Thymus (tissue), 11 donors: ENCODE results near the gene TWNK. TPM values are rescaled to one million over a fixed set of nuclear protein-coding genes. Genes with fewer than 3 reads are reported as not detected.

Source experiments
- DNase-seq, 9 donors: peaks; one replicate each; pipeline ENCODE4 v3.0.0-alpha.2; 2013; ENCODE audit warnings: low spot score in 9 of 9, low read depth in 6 of 9, missing footprints in 1 of 9
- H3K27ac ChIP-seq, 2 donors: one replicate each; pipeline ENCODE4 v1.5.1; 2013; ENCODE audit warnings: control low read depth in 1 of 2, low read depth in 1 of 2, low read length in 1 of 2, mild to moderate bottlenecking in 1 of 2, moderate library complexity in 1 of 2
- H3K27me3 ChIP-seq, 2 donors: one replicate each; pipeline ENCODE4 v1.5.1; 2013; ENCODE audit warnings: low read length in 1 of 2; ENCODE audit not compliant: control insufficient read depth in 2 of 2, insufficient read depth in 1 of 2
- H3K36me3 ChIP-seq, 2 donors: one replicate each; pipeline ENCODE4 v1.5.1; 2013; ENCODE audit warnings: low read length in 1 of 2, mild to moderate bottlenecking in 1 of 2, moderate library complexity in 1 of 2; ENCODE audit not compliant: control insufficient read depth in 2 of 2, insufficient read depth in 2 of 2
- H3K4me1 ChIP-seq, 2 donors: one replicate each; pipeline ENCODE4 v1.5.1; 2013; ENCODE audit warnings: low read length in 2 of 2; ENCODE audit not compliant: control insufficient read depth in 2 of 2, insufficient read depth in 2 of 2
- H3K4me3 ChIP-seq, 2 donors: one replicate each; pipeline ENCODE4 v1.5.1; 2013; ENCODE audit warnings: low read length in 2 of 2, control low read depth in 1 of 2, mild to moderate bottlenecking in 1 of 2
- H3K9me3 ChIP-seq, 2 donors: one replicate each; pipeline ENCODE4 v1.5.1; 2013; ENCODE audit warnings: low read length in 1 of 2, mild to moderate bottlenecking in 1 of 2; ENCODE audit not compliant: control insufficient read depth in 2 of 2, insufficient read depth in 1 of 2
- WGBS: extraction: QIAGEN DNeasy Blood & Tissue Kit; methylation state at CpG from one replicate; pipeline ENCODE4 v1.1.7; 2013; 5-methylcytosine and 5-hydroxymethylcytosine counted together
- polyA plus RNA-seq: library from polyadenylated mRNA; stranded (reverse); fragments of 200-250 nt; gene quantifications from one replicate; pipeline ENCODE4 v1.2.3, GENCODE V29; 2013
- total RNA-seq: library from RNA; stranded (reverse); fragments of 120-200 nt; gene quantifications from one replicate; pipeline ENCODE4 v1.2.4, GENCODE V29; 2013
- donor health status: healthy.

The TWNK gene
- total and polyA plus RNA-seq, 2 donors, result 5.9 to 9.1 TPM

DNA sequence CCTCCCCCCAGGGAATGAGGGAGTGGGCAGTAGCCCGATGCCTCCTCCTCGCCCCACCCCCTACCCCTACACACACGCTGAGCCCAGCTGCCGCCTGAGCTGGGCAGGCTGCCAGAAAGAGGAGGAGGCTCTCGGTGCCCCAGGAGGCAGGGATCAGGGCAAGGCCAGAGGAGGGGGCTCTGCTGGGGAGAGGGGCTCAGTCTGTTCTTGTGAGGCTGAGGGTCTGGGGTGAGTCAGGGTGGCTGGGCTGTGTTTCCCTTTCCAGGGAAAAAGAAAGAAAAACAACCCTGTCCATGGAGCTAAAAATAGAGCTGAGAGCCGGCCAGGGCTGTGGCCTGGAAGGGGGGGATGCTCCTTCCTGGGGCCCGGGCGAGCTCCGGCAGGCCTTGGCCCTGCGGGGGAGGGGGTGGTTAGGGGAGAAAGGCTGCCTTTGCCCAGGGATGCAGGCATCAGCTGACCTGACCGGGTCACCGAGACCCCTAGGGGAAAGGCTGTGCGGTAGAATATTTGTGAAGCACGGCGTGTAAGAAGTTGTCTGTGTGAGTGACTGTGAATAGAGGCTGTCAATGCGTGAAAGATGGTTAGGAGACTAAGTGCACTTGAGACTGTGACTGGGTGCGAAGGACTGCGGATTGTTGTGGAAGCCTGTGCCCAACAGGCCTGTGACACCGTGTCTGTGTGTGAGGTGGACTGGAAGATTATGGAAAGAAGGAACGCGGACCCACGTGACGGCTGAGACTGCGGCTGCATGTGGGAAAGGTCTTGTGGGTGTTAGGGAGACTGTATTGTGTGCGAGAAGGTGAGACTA lies 11.0 kb downstream of the TWNK start:
- 7% methylated on average over 25 of the region's 25 CpGs for WGBS
- Histone ChIP-seq H3K27me3 (peaks cover 0 to 20% of the 10 kb centered on the region in 2 donors), H3K4me3 (peak overlapping the region; percentile 82), H3K27ac (peak overlapping the region; percentile 70 to 91), H3K36me3 (peaks cover 3 to 11% of the 10 kb centered on the region in 2 donors), H3K4me1 (peaks cover 22 to 29% of the 10 kb centered on the region in 2 donors), H3K9me3 (no peaks in the 10 kb centered on the region)
- peak in 6 of 9 donors; percentile 39 to 78 (median 56) for DNase-seq

DNA sequence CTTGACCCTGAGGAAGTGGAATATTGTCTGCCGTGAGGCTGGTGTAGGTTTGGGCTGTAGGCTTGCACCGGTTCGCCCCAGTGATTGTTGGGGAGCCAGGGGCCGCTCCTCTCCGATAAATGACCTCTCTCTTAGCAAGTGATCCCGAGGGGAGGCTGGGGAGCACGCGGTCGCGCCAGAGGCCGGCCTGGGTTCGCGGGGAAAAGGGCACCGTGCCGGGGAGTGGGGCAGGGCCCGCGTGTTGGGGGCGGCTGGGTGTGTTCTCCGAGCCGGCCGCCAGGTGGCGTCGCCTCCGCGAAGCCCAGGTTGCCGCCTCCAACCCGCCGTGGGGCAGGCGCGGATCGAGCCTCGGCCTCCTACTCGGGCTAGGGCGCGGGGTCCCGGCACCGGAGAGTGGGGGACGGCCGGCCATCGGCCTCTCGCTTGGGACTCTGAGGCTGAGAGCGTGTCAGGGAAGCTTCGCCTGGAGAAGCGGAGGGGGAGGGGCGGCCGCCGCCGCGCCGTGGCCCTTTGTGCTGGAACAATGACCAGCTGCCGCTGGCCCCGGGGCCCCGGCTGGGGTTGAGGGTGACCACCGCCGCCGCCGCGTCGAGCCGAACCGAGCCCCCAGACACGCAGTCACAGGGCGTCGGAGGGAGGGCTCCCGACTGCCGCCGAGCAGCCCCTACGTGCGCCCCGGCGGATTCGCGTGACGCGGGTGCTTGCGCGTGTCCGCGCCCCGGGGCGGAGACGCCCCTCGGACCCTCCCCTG lies 11.8 kb downstream of the TWNK start:
- WGBS, result under 1% methylated on average over 82 of the region's 83 CpGs
- Histone ChIP-seq H3K4me3 (peak overlapping the region; percentile 82), H3K9me3 (no peaks in the 10 kb centered on the region), H3K27ac (peak overlapping the region; percentile 80 to 91), H3K36me3 (peaks cover 0 to 6% of the 10 kb centered on the region in 2 donors), H3K4me1 (peaks cover 22 to 29% of the 10 kb centered on the region in 2 donors), H3K27me3 (peaks cover 0 to 20% of the 10 kb centered on the region in 2 donors)
- peak in 5 of 9 donors; percentile 46 to 82 (median 69) for DNase-seq

DNA sequence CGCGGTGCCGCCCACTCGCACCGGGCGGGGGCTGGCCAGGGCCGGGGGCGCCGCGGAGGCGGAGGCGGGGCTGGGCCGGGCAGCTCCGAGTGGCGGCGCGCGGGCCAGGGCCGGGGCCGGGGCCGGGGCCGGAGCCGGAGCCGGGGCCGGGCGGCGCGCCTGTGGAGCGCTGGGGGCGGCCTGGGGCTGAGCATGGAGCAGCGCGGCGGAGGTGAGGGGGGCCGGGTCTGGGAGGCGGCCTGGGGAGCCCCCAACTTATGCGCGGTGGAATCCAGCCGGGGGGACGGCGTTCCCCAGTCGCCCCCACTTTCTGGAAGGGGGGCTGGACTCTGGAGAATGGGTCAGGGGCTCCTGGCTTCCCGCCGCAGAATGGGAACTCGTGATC lies 12.4 kb downstream of the TWNK start, which contains the start of gene LZTS2:
LZTS2 (plus strand) TSS at position 67 of the 385 bp plus-strand sequence. CDS start 2,731 bp downstream, outside the sequence.
- Histone ChIP-seq H3K27ac (peak within 1 kb of the TSS; percentile 80 to 91), H3K36me3 (peaks cover 0 to 3% of the 10 kb centered on the region in 2 donors), H3K4me1 (peaks cover 22 to 29% of the 10 kb centered on the region in 2 donors), H3K9me3 (no peaks in the 10 kb centered on the region), H3K27me3 (peaks cover 0 to 20% of the 10 kb centered on the region in 2 donors), H3K4me3 (peak within 1 kb of the TSS; percentile 82)
- no peak for DNase-seq
- under 1% methylated on average over 44 of the region's 44 CpGs for WGBS

DNA sequence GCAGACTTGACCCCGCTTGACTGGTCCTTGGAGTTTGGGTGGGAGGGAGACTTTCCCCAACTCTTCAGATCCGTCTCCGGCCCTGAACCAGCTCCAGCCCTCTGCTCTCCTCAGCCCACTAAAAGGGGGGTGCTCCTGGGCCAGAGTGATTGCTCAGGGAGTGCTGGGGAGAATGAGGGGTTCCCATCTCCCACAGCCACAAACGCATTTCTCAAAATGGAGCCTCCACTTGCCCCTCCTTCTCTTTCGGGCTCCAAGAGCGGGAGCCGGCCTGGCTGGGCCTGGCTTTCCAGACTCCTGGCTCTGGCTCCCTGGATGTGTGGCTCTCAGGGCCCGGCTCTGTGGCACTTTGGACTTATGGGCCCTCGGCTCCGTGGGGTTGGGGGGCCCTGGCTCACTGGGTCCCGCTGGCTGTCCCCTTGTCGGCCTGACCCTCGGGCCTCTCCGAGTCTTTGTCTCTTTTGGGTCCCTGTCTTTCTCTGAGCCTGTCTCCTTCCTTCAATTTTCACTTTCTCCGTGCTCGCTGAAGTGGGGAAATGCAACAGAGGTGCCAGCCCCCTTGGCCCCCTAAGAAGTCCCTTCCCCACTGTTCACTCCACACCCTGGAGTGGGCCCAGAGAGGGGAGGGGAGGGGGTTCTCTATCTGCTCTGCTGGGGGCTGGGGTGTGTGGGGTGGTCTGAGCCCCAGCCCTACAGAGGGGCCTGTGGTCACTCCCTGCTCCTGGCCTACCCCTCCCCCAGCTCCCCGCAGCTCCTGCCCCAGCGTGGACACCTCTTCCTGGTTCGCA lies 13.0 kb downstream of the TWNK start:
- Histone ChIP-seq H3K27ac (peak overlapping the region; percentile 69 to 74), H3K9me3 (no peaks in the 10 kb centered on the region), H3K4me3 (peak overlapping the region; percentile 51 to 82), H3K27me3 (peaks cover 0 to 20% of the 10 kb centered on the region in 2 donors), H3K4me1 (peaks cover 22 to 29% of the 10 kb centered on the region in 2 donors), H3K36me3 (peaks cover 2% of the 10 kb centered on the region in 2 donors)
- DNase-seq, result no peak
- WGBS, result 19% methylated on average over 19 of the region's 19 CpGs

DNA sequence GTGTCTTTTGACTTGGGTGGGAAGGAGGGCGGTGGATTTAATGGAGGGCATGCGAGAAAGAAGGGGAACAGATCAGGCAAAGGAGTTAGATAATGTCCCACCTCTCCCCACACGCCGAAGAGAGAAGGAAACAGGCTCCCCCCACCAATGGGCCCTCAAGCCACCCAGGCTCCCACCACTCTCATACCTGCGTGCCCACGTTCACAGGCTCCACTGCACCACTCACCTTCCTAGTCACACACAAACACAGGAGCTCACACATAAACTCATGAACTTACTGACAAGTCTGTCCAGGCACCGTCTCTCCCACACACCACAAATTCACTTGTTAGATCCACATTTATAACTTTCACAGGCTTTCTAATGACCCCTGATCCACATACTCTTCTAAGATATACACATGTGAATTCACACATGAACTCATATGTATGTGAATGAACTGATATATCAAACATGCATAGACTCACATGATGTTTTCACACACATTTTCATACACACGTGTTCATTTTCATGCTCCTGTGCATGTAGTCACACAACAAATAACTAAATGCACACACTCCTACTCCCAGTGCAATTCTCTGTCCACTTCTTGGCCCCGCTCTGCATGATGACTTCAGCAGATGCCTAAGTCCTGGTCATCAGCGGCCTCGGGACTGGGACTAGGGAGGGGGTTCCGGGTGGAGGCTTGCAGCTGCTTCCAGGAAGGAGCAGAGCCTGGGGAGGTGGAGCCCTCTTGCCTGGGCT lies 13.7 kb downstream of the TWNK start:
- peak overlapping the region; percentile 36 to 69 for H3K27ac ChIP-seq
- H3K36me3 ChIP-seq, result peaks cover 2 to 3% of the 10 kb centered on the region in 2 donors
- peaks cover 0 to 20% of the 10 kb centered on the region in 2 donors for H3K27me3 ChIP-seq
- no peak for DNase-seq
- no peaks in the 10 kb centered on the region for H3K9me3 ChIP-seq
- H3K4me1 ChIP-seq, result peaks cover 22 to 29% of the 10 kb centered on the region in 2 donors
- WGBS, result 63% methylated on average over 12 of the region's 12 CpGs
- no peak overlapping the region for H3K4me3 ChIP-seq

DNA sequence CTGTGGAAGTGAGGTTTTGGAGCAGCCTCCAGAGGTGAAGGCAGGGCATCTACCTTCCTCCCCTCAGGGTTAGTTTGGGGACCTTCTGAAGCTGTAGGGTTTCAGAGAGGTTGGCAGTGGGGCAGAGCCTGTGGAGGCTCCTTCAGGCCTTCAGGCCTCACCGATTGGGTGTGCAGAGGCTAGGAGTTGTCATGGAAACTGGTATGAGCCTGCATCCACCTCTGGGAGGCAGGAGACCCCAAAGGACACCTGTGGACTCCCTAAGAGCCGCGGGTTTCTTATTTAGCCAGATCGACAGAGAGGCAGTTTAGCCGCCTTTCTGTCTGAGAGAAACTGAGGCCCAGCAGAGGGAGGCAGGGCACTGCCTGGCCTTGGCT lies 14.3 kb downstream of the TWNK start:
- H3K9me3 ChIP-seq, result no peaks in the 10 kb centered on the region
- WGBS, result 78% methylated on average over 5 of the region's 5 CpGs
- no peak overlapping the region for H3K4me3 ChIP-seq
- DNase-seq, result no peak
- H3K36me3 ChIP-seq, result peaks cover 2 to 8% of the 10 kb centered on the region in 2 donors
- H3K27ac ChIP-seq, result peak overlapping the region in 1 of 2 donors; percentile 32
- H3K27me3 ChIP-seq, result peaks cover 0 to 20% of the 10 kb centered on the region in 2 donors
- H3K4me1 ChIP-seq, result peaks cover 17 to 24% of the 10 kb centered on the region in 2 donors

DNA sequence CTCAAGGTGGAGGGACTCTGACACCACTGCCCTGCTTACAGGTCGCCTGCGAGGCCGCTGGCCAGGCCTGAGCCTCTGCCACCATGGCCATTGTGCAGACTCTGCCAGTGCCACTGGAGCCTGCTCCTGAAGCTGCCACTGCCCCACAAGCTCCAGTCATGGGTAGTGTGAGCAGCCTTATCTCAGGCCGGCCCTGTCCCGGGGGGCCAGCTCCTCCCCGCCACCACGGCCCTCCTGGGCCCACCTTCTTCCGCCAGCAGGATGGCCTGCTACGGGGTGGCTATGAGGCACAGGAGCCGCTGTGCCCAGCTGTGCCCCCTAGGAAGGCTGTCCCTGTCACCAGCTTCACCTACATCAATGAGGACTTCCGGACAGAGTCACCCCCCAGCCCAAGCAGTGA lies 15.1 kb downstream of the TWNK start:
- Histone ChIP-seq H3K27ac (no peak overlapping the region), H3K36me3 (peaks cover 2 to 12% of the 10 kb centered on the region in 2 donors), H3K4me3 (no peak overlapping the region), H3K27me3 (peaks cover 0 to 20% of the 10 kb centered on the region in 2 donors), H3K9me3 (no peaks in the 10 kb centered on the region), H3K4me1 (peaks cover 16 to 22% of the 10 kb centered on the region in 2 donors)
- WGBS, result over 99% methylated on average over 11 of the region's 11 CpGs
- no peak for DNase-seq

DNA sequence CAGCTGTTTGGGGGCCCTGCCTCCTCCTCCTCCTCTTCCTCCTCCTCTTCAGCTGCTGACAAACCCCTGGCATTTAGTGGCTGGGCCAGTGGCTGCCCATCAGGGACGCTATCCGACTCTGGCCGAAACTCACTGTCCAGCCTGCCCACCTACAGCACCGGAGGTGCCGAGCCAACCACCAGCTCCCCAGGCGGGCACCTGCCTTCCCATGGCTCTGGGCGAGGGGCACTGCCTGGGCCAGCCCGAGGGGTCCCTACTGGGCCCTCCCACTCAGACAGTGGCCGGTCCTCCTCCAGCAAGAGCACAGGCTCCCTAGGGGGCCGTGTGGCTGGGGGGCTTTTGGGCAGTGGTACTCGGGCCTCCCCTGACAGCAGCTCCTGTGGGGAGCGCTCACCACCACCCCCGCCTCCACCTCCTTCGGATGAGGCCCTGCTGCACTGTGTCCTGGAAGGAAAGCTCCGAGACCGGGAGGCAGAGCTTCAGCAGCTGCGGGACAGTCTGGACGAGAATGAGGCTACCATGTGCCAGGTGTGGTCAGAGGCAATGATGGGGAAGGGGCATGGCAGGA lies 16.4 kb downstream of the TWNK start:
- no peak overlapping the region for H3K27ac ChIP-seq
- DNase-seq, result no peak
- peaks cover 8 to 10% of the 10 kb centered on the region in 2 donors for H3K4me1 ChIP-seq
- peaks cover 2 to 12% of the 10 kb centered on the region in 2 donors for H3K36me3 ChIP-seq
- H3K4me3 ChIP-seq, result no peak overlapping the region
- H3K27me3 ChIP-seq, result peaks cover 0 to 20% of the 10 kb centered on the region in 2 donors
- WGBS, result 99% methylated on average over 18 of the region's 18 CpGs
- H3K9me3 ChIP-seq, result no peaks in the 10 kb centered on the region
